ENCODE results near the gene ATP2B2. TPM values are rescaled to one million over a fixed set of nuclear protein-coding genes. Genes with fewer than 3 reads are reported as not detected.

Gene ATP2B2
- total RNA-seq, 1 experiment from 2014 or later, result not detected

- Histone ChIP-seq H3K4me1 (replicated peaks) (no peaks in the 10 kb centered on the region), H3K36me3 (no peaks in the 10 kb centered on the region), H3K9me3 (replicated peaks) (no peaks in the 10 kb centered on the region), H3K4me3 (no peak overlapping the region), H3K27ac (no peak overlapping the region), H3K27me3 (replicated peaks) (peaks cover 31% of the 10 kb centered on the region)
- no peak for DNase-seq (ENCODE audit: low read depth in 1 of 2, low spot score in 2 of 2)
These were observed 34.2 kb downstream of the ATP2B2 start for GRCh38 chr3:10471054-10471688.

- H3K4me3 ChIP-seq, result no peak overlapping the region
- H3K27ac ChIP-seq, result no peak overlapping the region
- no peaks in the 10 kb centered on the region for H3K9me3 ChIP-seq (replicated peaks)
- DNase-seq (ENCODE audit: low read depth in 1 of 2, low spot score in 2 of 2), result no peak
- H3K36me3 ChIP-seq, result no peaks in the 10 kb centered on the region
- no peaks in the 10 kb centered on the region for H3K4me1 ChIP-seq (replicated peaks)
- peaks cover 31% of the 10 kb centered on the region; the same call in 1 of the 2 replicates for H3K27me3 ChIP-seq (replicated peaks)
These were observed 35.0 kb downstream of the ATP2B2 start for GRCh38 chr3:10470120-10471053.

DNA sequence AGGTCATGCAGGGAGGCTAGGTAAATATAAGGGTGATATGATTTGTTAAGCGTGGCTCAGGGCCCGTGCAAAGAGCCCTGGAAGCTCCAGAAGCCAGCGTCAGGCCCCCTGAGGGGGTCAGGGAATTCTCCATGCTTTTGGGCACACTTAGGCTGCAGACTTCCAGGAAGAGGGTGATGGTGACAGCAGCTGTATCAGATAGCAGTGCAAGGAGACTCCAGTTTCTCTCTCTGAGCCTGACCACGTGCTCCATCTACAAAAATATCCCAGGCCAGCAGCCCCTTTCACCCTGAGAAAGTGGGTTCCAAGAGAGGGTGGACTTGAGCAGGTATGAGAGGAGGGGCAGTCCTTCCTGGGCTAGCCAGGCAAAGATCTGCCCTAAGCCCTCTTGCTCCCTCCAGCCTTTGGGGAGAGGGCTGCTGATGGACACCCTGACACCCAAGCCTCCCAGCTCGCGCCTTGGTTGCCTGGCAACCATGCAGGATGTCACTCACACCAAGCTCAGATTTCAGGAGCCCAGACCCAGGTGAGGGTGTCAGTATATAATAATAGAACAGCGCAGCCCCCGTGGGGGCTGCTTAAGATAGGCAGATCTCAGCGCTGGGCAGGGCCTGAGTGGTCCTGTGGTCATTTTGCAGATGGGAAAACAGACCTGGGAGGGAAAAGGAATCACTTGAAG lies 35.8 kb downstream of the ATP2B2 start:
- peaks cover 31% of the 10 kb centered on the region; the same call in 1 of the 2 replicates for H3K27me3 ChIP-seq (replicated peaks)

GRCh38 chr3:10468613-10469354 lies 36.6 kb downstream of the ATP2B2 start:
- DNase-seq (ENCODE audit: low read depth in 1 of 2, low spot score in 2 of 2), result no peak
- Histone ChIP-seq H3K9me3 (replicated peaks) (no peaks in the 10 kb centered on the region), H3K27ac (no peak overlapping the region), H3K4me1 (replicated peaks) (no peaks in the 10 kb centered on the region), H3K27me3 (replicated peaks) (peaks cover 31% of the 10 kb centered on the region; the same call in 1 of the 2 replicates), H3K4me3 (no peak overlapping the region), H3K36me3 (no peaks in the 10 kb centered on the region)

More for the DNA sequence above, 35.8 kb downstream of the ATP2B2 start:
- Histone ChIP-seq H3K9me3 (replicated peaks) (no peaks in the 10 kb centered on the region), H3K36me3 (no peaks in the 10 kb centered on the region), H3K4me1 (replicated peaks) (no peaks in the 10 kb centered on the region), H3K27ac (no peak overlapping the region), H3K4me3 (no peak overlapping the region)
- DNase-seq (ENCODE audit: low read depth in 1 of 2, low spot score in 2 of 2), result no peak

- no peak for DNase-seq (ENCODE audit: low read depth in 1 of 2, low spot score in 2 of 2)
- no peaks in the 10 kb centered on the region for H3K9me3 ChIP-seq (replicated peaks)
- H3K27me3 ChIP-seq (replicated peaks), result peaks cover 29% of the 10 kb centered on the region; the same call in 1 of the 2 replicates
- no peak overlapping the region for H3K4me3 ChIP-seq
- H3K36me3 ChIP-seq, result no peaks in the 10 kb centered on the region
- H3K27ac ChIP-seq, result no peak overlapping the region
- no peaks in the 10 kb centered on the region for H3K4me1 ChIP-seq (replicated peaks)
These were observed 37.3 kb downstream of the ATP2B2 start for GRCh38 chr3:10467904-10468612.

DNA sequence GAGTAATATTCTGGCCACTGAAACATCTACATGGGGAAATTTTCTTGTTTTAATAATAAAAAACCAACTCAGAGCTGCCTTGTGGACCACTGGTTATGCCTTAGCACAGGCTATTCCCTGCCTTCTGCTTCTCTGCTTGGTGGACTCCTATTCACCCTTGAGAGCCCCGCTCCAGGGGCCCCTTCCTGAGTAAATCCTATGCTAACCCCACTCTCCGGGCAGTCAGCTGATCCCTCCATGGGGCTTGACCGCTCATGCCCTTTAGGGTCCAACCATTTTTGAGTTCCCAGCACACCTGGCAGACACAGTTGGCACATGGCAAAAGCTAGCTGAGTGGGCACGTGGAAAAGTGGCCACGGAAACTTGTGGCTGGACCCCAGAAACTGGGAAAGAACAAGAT lies 38.2 kb downstream of the ATP2B2 start:
- DNase-seq (ENCODE audit: low read depth in 1 of 2, low spot score in 2 of 2), result no peak
- peaks cover 26% of the 10 kb centered on the region; the same call in 1 of the 2 replicates for H3K27me3 ChIP-seq (replicated peaks)
- no peaks in the 10 kb centered on the region for H3K4me1 ChIP-seq (replicated peaks)
- H3K4me3 ChIP-seq, result no peak overlapping the region
- no peaks in the 10 kb centered on the region for H3K9me3 ChIP-seq (replicated peaks)
- no peaks in the 10 kb centered on the region for H3K36me3 ChIP-seq
- no peak overlapping the region for H3K27ac ChIP-seq

DNA sequence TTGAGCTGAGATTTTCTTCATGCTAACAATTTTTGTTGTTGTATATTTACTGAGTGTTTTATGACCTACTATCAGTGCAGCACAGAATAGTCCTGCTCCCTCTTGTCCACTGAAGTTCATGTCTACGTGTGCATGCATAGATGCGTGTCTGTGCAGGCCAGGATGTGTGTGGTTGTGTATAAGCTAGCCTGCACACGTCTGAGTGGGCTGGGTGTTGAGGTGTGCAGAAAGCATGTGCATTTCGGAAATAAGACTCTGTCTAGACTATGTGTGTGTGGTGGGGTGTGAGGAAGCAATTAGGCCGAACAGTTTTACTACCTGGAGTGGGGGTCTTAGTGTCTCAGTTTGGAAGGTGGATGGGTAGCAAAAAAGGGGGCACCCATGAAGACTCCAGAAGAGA lies 39.2 kb downstream of the ATP2B2 start:
- H3K27ac ChIP-seq, result no peak overlapping the region
- DNase-seq (ENCODE audit: low read depth in 1 of 2, low spot score in 2 of 2), result no peak

GRCh38 chr3:10465161-10465560 lies 40.2 kb downstream of the ATP2B2 start:
- no peak for DNase-seq (ENCODE audit: low read depth in 1 of 2, low spot score in 2 of 2)
- H3K27me3 ChIP-seq (replicated peaks), result peaks cover 17% of the 10 kb centered on the region; the same call in 1 of the 2 replicates

More for the DNA sequence above, 39.2 kb downstream of the ATP2B2 start:
- Histone ChIP-seq H3K36me3 (no peaks in the 10 kb centered on the region), H3K27me3 (replicated peaks) (peaks cover 23% of the 10 kb centered on the region; the same call in 1 of the 2 replicates), H3K4me3 (no peak overlapping the region), H3K9me3 (replicated peaks) (no peaks in the 10 kb centered on the region), H3K4me1 (replicated peaks) (no peaks in the 10 kb centered on the region)

DNA sequence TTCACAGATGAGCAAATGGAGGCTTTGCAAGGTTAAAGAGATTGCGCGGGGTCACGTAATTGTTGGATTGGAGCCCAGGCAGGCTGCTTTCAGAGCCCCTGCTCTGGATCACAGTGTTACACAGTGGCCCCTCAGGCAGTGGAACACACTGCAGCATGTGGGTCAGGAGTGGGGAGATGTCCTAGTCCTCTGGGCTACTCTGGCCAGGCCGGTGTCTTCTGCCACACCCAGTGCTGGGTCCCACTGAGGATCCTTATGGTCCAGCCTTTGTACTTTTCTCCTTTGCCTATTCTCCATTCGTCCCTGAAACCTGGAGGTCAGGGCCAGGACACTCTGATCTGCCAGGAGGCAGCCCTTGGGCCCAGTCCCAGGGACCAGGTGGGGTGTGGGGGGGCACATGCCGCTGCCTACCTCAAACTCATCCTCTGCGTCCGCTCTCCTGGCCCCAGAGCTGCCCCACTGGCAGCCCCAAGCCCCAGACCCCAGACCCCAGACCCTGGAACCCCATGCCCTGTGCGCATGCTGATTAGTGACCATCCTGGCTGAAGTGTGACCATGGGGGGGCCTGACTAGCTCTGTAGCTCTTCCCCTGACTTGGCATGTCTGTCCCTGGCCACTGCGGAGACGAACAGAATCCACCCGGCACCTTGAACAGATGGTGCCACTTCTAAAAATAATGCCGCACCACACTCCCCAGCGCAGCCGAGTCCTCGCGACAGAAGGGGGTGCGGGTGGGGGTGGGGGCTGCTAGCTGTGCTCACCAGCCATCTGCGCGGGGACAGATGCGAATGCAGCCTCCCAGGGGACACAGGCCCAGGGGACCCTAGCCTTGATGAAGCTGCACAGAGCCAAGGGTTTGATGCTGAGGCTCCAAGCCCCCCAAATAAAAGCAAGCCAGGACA lies 41.6 kb downstream of the ATP2B2 start:
- Histone ChIP-seq H3K4me3 (no peak overlapping the region), H3K27ac (no peak overlapping the region), H3K27me3 (replicated peaks) (0 out of 2 replicates have a peak, but pooled peaks cover 10% of the 10 kb centered on the region), H3K9me3 (replicated peaks) (no peaks in the 10 kb centered on the region), H3K4me1 (replicated peaks) (no peaks in the 10 kb centered on the region), H3K36me3 (no peaks in the 10 kb centered on the region)
- DNase-seq (ENCODE audit: low read depth in 1 of 2, low spot score in 2 of 2), result no peak

More at GRCh38 chr3:10465161-10465560, 40.2 kb downstream of the ATP2B2 start:
- no peaks in the 10 kb centered on the region for H3K36me3 ChIP-seq
- H3K4me3 ChIP-seq, result no peak overlapping the region
- no peaks in the 10 kb centered on the region for H3K4me1 ChIP-seq (replicated peaks)
- H3K27ac ChIP-seq, result no peak overlapping the region
- no peaks in the 10 kb centered on the region for H3K9me3 ChIP-seq (replicated peaks)

DNA sequence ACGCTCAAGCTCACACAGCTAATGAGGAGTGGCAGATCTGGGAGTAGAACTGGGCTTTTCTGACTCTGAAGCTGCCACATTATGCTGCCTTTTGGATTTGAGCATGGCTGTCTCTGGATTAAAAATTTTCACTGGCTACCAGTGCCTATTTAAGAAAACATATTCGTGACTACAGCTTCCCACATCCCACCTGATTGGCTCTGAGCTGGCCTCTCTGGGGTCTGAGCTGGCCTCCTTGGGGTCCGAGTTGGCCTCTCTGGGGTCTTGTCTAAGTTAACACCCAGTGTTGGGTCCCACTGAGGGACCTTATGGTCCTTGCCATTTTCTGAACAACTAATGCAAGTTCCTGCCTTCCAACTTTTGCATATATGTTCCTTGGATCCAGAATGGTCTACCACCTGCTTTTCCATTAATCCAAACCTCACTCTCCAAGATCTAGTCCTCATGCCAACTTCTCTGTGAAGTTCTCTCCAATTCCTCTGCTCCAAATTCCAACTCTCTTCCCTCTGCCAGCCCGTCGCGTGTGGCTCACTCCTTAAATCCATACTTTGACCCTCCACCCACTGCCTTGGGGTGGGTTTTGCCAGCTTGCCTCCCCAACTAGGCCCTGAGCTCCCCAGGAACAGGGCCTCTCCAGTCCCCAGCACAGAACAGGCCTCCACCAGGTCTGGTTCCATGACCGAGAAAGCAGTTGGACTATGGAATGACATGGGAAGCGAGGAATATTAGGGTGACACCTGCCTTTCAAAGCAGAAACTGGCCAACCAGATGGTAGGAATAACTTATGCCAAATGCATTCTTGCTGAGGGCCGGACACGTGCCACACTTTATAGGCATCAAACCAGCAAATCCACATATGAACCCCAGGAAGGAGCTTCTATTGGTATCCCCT lies 42.5 kb downstream of the ATP2B2 start:
- Histone ChIP-seq H3K27ac (no peak overlapping the region), H3K36me3 (no peaks in the 10 kb centered on the region), H3K9me3 (replicated peaks) (no peaks in the 10 kb centered on the region), H3K4me3 (no peak overlapping the region), H3K4me1 (replicated peaks) (no peaks in the 10 kb centered on the region), H3K27me3 (replicated peaks) (0 out of 2 replicates have a peak, but pooled peaks cover 5% of the 10 kb centered on the region)
- no peak for DNase-seq (ENCODE audit: low read depth in 1 of 2, low spot score in 2 of 2)

- Histone ChIP-seq H3K27me3 (replicated peaks) (no peaks in the 10 kb centered on the region), H3K4me3 (no peak overlapping the region), H3K9me3 (replicated peaks) (no peaks in the 10 kb centered on the region), H3K36me3 (no peaks in the 10 kb centered on the region), H3K4me1 (replicated peaks) (no peaks in the 10 kb centered on the region), H3K27ac (no peak overlapping the region)
- DNase-seq (ENCODE audit: low read depth in 1 of 2, low spot score in 2 of 2), result no peak
These were observed 44.3 kb downstream of the ATP2B2 start for GRCh38 chr3:10460951-10461545.

Measured in SJSA1 (cell line).